Daoy (cell line): ENCODE results near the gene PDK2. TPM values are rescaled to one million over a fixed set of nuclear protein-coding genes. Genes with fewer than 3 reads are reported as not detected.

Experiments
- DNase-seq: peaks from one replicate; pipeline ENCODE4 v3.0.0-alpha.2; 2015; ENCODE audit warnings: low read depth
- total RNA-seq: library from RNA; depleted of rRNA; stranded (reverse); fragments of >200 nt; shearing (Covaris generic); gene quantifications from 2 replicates; pipeline ENCODE4 v1.2.3, GENCODE V29; 2014; rRNA removed

The PDK2 gene
- total RNA-seq: 4.5 and 5.7 TPM in 2 replicates

- peak; percentile 93 for DNase-seq
Measured at GRCh38 chr17:50094753-50095619, at the start of gene PDK2. Gene PDK2, plus strand, starts transcription at chr17:50095351. Its CDS starts 85 bp downstream, at chr17:50095436.

DNA sequence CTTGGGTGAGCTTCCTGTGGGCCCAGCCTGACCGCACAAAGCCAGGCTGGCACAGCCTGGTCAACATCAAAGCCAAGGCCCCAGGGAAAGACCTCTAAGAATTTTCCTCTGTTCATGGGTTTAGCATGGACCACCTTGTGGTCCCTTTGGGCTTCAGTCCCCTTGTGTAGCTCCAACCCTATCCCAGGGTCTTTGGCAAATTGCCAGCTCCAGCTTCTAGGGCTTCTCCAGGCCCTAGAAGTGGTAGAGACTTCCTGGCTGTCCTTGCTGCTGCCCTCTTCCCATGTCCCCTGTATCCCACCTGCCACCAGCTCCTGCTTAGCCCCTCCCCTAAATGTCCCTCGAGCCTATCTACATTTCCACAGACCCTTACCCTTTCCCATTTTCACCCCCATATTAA, 49.0 kb upstream of the PDK2 start:
- no peak for DNase-seq

DNA sequence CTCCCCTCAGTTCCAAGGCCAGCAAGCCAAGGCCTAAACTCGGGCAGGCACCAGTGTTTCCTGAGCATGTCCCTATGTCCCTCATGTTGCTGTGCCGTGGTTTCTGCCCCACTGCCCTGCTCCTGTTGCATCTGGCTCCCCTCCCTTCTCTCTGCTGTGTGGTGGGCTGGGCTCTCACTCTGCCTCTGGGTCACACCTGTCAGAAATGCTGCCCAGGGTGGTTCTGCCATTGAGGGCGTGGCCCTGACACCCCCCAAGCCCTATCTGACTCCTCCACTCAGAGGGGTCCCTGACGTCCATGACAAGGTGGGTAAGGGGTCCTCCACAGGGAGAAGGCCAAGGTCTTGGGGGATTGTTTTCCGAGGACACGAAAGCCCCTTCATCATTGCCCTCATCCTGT, 48.5 kb upstream of the PDK2 start:
- DNase-seq: no peak

GRCh38 chr17:50047083-50047482, 48.1 kb upstream of the PDK2 start:
- DNase-seq: no peak

DNA sequence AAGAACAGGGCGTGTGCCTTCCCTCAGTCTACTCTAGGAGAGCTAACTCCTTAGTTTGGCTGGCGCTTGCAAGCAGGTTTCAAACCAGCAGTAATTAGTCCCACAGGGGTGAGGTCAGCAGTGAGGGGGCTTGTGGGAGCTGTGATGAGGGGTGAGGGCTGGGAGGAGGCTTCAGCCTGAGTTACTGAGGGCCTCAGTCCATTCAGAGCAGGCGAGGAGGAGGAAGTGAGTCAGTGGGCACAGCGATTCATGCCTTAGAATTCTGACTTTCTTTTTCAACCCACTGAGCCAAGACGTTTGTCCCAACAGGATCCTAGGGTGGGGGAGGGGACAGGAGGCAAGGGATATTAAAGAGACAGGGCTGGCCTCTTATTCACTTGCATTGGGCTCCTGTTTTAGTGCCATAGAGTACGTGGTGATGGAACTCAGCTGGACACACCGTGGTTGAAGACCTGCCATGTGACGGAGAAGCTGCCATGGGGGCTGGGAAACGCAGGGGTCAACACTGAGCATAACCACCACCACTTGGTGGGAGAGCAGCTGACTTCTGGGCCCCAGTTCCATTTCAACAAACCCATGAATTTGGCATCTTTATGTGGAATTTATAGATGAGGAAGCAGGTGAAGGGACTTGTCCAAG, 47.5 kb upstream of the PDK2 start:
- DNase-seq: peak; percentile 94

GRCh38 chr17:50048146-50048720, 46.9 kb upstream of the PDK2 start:
- DNase-seq: no peak

- no peak for DNase-seq
Measured at GRCh38 chr17:50048988-50049387, 46.2 kb upstream of the PDK2 start.

DNA sequence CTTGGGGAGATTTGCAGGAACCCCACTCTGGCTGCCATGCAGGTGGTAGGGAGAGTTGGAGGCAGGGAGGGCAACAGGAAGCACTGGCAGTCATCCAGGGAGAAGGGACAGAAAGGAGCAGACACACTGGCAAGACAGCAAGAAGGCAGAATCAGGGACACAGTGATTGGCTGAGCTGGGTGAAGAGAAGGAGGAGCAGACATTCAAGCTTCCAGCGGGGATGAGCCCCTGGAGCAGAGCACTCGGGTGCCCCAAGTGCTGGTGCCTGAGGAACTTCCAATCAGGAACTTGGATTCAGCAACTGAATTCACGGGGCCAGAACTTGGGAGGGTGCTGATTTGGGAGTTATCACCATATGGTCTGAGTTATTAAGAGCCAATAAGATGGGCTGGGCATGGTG, 45.5 kb upstream of the PDK2 start:
- no peak for DNase-seq

GRCh38 chr17:50050431-50051032, 44.6 kb upstream of the PDK2 start:
- DNase-seq: no peak

DNA sequence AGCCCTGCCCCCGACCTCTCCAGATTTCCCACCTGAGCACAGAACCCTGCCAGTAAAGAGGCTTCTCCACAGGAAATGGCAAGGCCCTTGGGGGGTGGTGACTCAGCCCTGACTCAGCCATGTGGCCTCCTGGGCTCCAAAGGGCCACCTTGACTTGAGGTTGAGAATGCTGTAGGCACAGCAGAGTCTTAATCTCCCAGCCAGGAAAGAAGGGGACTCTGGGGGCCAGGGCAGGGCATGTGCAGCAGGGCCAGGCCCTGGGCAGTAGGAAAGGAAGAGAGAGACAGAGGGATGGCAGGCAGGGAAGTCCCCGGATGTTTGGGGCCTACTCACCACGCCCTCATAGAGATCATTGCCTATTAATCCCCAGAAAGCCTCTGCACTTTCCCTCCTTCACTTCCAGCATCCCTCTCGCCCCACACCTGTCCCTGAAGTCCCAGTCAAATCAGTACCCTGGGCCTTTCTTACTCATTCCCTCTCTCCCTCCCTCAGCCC, 44.0 kb upstream of the PDK2 start:
- peak; percentile 97 for DNase-seq

DNA sequence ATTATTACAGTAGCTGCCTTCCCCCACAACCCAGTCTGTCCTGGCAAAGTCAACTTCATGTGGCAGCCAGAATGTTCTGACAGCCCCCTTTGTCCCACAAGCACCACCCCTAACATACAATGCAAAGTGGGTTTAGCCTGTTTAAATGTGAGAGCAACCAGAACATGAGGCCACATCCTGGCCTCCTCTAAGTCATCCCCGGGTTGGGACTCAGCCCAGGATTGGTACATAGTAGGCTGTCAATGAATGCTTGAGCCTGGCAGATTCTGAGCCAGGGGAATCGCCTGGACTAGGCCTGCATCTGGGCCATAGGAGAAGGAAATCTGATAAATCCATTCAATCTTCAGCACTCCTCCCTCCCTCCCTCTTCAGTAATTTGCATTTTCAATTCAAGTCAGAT, 43.5 kb upstream of the PDK2 start:
- no peak for DNase-seq

- no peak for DNase-seq
Measured at GRCh38 chr17:50052241-50052796, 42.8 kb upstream of the PDK2 start.

- no peak for DNase-seq
Measured at GRCh38 chr17:50052822-50053653, 42.1 kb upstream of the PDK2 start.

DNA sequence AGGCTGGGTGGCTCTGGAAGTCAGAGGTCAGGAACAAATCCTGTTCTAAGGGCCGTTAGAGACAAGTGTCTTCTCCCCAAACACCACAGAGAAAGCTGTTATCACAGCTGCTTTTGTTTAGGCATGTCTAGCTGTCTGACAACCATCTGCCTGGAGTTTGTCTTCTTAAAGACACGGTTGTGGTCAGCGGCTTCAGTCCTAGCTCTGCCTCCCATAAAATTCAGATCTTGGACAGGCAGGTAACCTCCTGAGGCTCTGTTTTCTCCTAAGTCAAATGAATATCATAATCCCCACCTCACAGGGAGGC, 41.5 kb upstream of the PDK2 start:
- DNase-seq: no peak

DNA sequence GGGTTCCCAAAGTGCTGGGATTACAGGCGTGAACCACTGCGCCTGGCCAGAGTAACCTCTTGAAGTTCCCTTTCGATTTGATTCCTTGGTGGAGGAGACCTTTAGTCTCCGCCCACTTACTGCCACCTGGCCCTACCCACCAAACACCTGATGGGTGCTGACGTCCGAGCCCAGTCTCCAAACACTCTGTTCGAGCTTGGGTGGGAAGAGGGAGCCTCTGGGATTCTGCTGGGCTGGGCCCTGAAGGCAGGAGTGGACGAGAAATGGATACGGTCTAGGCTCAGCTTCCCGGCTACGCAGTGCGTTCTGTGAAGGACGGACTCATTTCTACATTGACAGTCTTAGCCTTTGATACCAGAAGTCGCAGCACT, 40.1 kb upstream of the PDK2 start:
- peak; percentile 57 for DNase-seq

GRCh38 chr17:50055426-50056216, 39.5 kb upstream of the PDK2 start, which contains the start of gene ITGA3:
Gene ITGA3, plus strand, starts transcription at chr17:50056110. Its CDS starts 330 bp downstream, at chr17:50056440.
- peak; percentile 91 for DNase-seq

GRCh38 chr17:50056217-50056960, 38.8 kb upstream of the PDK2 start:
- DNase-seq: peak; percentile 71

DNA sequence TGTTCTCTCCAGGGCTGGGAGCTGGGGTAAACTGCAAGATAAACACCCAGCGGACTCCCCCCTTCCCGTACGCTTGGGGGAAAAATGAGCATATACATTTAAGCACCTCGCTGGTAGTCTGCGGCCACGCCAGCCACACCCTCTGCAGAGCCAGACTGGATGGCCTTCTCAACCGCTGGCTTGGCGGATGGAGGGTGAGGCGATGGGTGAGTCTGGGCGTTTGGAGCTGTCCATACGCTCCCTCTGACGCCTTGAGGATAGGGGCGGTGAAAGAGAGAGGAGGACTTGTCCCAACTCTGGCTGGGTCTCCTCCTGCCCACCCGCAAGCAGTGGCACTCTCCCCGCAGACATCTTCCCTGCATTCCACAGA, 38.2 kb upstream of the PDK2 start:
- peak; percentile 57 for DNase-seq

DNA sequence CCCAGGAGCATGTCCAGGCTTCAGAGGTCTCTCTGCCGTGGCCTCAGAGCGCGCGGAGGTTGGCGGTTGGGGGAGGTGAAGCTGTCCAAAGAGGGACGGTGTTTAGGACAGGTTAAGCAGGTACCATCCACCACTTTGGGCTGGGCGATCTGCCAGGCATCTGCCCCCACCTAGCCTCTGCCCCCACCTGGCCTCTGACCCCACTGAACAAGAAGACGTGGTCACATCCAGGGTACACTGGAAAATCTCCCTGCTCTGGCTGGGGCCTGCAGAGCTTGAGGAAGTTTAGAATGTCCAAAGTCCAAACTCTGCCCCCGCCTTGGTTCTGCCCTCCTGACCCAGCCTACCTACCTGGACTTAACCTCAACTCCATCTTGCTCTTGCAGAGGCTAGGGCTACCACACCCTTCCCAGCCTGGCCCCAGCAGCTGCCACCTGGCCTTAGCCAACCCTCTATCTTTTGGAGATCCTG, 37.6 kb upstream of the PDK2 start:
- DNase-seq: no peak
